ENCODE measurements around the gene GJD2.

The GJD2 gene

DNA sequence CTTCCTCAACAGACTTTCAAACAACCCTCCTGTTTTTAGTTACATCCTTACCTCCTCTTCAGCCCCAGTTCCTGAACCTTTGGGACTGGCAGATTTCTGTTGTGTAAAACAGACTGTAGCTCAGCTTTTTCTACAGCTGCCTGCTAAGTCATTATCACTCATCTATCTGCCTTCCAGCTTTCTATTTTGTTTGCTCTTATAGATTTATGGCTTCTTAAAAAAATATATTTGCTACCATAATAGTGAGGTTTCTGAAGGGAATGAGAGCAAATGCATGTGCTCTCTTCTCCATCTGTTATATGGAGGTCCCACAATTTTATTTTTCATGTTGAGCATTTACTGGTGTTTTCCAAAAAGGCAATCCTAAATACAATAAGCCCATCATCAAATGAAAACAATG is 18.2 kb upstream of the GJD2 start:
- DNase-seq = no peak
- ATAC-seq = no peak

- ATAC-seq = no peak
- DNase-seq = no peak
Measured at GRCh38 chr15:34772312-34772711, 17.5 kb upstream of the GJD2 start.

GRCh38 chr15:34769711-34770110 is 14.9 kb upstream of the GJD2 start:
- no peak for DNase-seq
- ATAC-seq = no peak

DNA sequence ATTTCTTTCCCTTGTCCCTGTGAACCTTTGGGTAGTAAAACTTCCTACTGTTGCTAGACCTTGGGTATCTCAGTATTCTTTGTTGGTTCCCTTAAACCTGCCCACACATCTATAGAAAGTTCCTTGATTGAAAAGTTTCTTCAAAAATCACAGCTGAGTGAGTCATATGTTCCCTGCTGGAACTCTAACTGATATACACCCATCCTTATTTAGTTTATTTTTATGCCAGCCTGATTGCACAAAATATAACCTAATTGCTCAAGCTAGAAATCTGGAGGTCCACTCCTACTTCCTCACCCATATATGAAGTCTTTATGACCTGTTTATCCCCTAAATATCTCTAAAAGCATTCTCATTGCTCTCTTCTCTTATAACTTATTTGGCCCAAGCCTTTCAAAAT is 13.7 kb upstream of the GJD2 start:
- ATAC-seq (no peak), DNase-seq (no peak)

DNA sequence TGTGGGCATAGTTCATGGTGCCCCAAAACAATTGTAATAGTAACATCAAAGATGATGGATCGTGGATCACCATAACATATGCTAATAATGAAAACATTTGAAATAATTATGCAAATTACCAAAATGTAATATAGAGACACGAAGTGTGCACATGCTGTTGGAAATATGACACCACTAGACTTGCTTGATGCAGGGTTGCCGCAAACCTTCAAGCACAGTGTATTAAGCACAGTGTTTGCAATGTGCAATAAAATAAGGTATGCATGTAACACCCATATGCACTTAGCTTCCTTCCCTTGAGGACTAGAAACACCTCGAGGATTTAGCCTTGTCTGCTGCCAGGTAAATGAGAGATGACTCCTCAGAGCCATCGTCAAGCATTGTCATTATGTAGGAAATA is 10.9 kb upstream of the GJD2 start:
- no peak for DNase-seq
- ATAC-seq = no peak

DNA sequence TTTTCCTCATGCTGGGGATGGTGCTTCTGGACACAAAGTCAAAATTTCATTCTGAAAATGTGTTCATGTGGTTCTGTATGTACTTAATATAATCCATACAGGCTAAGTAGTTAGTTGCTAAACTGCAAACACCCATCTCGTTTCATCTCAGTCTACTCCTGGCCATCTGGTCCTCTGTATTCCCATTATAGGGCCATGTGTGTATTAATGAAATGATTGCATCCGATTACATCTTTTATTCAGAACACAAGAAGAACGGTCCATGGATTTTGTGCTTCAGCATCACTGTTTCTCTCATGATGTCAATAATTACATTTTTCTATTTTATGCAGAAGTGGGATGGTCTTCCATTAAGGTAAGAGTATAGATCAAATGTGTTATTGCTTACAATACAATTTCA is 6.1 kb upstream of the GJD2 start:
- ATAC-seq (no peak), DNase-seq (no peak)

DNA sequence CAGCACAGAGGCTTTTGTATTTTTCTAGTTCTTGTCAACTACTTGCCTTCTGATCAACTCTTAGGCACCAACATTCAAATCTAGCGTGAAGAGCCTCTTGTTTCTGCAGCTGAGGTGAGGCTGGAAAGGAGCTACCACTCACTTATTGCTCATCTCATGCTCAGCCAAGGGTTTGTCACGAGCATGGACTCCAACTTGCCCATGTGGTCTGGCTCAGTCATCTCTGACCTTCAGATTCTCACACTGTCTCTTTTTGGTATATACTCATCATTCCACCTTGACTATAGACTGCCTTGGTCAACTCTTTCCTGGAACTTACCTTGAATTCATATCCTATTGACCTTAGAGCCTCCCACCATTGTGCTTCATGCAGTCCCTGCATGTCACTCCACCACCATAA is 5.2 kb upstream of the GJD2 start:
- ATAC-seq = no peak
- DNase-seq = no peak

- DNase-seq (no peak), ATAC-seq (no peak)
Measured at GRCh38 chr15:34759347-34759746, 4.5 kb upstream of the GJD2 start.

DNA sequence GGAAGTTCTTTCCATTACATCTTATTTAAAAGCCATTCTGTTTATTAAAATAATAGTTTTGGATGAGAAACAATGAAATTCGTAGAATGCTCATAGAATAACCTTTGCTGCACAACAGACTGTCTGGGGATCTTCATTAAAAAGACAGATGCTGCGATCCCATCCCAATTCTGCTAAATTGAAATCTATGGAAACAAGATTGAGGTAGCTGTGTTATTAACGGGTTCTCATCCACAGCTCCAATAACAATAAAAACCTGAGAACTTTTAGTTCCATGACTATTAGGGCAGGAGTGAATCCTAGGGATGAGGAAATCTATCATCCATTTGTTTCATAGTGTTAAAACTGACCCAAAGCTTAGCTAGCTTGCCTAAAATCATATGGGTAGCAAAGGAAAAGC is 2.5 kb upstream of the GJD2 start:
- ATAC-seq = no peak

GRCh38 chr15:34755419-34755773 is 598 bp upstream of the GJD2 start:
- no peak for ATAC-seq
- no peak for DNase-seq

More for the DNA sequence above, 2.5 kb upstream of the GJD2 start:
- DNase-seq = no peak

DNA sequence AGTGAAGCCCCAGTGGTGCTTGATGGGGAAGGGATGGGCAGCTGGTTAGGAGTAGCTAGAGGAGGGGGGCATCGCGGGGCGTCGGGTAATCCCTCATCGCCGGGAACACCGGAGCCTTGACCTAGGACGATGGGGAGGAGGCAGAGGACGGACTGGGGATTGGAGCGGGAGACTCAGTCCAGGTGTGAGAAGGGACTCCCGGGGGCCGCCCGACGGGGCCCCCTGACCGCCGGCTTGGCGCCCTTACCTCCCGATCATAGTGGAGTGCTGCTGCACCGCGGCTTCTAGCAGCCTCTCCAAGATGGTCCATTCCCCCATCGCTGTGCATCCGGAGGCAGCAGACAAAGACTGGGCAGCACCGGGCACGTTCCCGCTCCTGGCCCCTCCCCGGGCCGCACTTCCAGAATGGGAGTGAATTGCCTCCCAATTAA is 612 bp downstream of the GJD2 start:
- ATAC-seq = no peak
- no peak for DNase-seq

- ATAC-seq = no peak
- DNase-seq = no peak
Measured at GRCh38 chr15:34753236-34753894, 1.4 kb downstream of the GJD2 start.

- ATAC-seq = no peak
- no peak for DNase-seq
Measured at GRCh38 chr15:34749691-34750090, 5.1 kb downstream of the GJD2 start.

GRCh38 chr15:34739346-34739745 is 15.5 kb downstream of the GJD2 start:
- DNase-seq (no peak), ATAC-seq (no peak)

DNA sequence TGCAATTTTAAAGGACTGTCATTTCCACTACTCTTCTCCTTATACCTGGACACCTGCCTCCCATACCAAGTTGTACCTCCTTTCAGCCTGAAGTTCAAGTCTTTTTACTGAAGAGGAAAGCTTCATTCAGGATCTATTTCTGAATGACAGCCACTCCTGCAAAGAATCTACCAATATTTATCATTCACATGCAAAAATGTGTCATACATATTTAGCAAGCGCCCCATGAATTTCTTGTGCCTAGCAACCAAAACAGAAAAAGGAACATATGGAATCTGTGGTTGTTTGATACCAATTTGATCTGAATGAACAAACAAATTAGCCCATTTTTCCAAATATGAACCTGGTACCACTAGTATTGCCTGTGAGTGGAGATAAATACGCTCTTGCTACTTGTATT is 16.8 kb downstream of the GJD2 start:
- no peak for ATAC-seq
- DNase-seq = no peak

DNA sequence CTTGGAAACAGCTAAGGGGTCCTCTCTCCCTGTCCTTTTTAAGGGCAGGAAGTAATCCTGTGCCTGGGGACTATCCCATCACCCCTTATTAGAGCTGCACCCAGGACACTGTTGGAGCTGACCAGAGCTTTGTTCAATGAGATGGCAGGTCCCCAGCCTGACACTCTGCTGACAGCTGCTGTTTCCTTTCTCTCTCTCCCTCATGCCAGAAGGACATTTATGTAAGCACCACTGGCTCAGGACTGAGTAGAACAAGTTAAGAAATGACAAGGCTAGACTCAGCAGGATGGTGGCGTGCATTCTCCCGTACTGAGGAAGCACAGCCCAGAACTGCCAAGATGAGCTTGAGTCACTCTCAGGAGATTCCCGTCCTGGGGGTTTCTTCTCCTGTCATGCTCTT is 17.3 kb downstream of the GJD2 start:
- no peak for DNase-seq
- ATAC-seq = no peak

- no peak for ATAC-seq
- no peak for DNase-seq
Measured at GRCh38 chr15:34734303-34734702, 20.5 kb downstream of the GJD2 start.

DNA sequence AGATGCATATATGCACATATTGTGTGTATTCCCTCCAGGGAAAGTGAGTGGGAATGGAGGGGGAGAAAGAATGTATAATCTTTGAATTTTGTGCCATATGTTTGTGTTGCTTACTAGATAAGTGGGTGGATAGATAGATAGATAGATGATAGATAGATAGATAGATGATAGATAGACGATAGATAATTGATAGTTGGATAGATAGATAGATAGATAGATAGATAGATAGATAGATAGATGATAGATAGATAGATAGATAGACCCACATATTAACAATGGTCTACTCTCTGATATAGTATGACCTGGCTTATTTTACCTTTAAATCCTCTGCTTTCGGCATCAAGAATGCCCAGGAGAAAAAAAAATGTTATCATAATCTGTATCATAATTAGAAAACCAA is 21.2 kb downstream of the GJD2 start:
- DNase-seq (no peak), ATAC-seq (no peak)

- no peak for DNase-seq
- no peak for ATAC-seq
Measured at GRCh38 chr15:34732430-34732829, 22.4 kb downstream of the GJD2 start.

- no peak for DNase-seq
- ATAC-seq = no peak
Measured at GRCh38 chr15:34730701-34731100, 24.1 kb downstream of the GJD2 start.

GRCh38 chr15:34729886-34730285 is 24.9 kb downstream of the GJD2 start:
- ATAC-seq (no peak), DNase-seq (no peak)

GRCh38 chr15:34729056-34729455 is 25.7 kb downstream of the GJD2 start:
- no peak for DNase-seq
- ATAC-seq = no peak

DNA sequence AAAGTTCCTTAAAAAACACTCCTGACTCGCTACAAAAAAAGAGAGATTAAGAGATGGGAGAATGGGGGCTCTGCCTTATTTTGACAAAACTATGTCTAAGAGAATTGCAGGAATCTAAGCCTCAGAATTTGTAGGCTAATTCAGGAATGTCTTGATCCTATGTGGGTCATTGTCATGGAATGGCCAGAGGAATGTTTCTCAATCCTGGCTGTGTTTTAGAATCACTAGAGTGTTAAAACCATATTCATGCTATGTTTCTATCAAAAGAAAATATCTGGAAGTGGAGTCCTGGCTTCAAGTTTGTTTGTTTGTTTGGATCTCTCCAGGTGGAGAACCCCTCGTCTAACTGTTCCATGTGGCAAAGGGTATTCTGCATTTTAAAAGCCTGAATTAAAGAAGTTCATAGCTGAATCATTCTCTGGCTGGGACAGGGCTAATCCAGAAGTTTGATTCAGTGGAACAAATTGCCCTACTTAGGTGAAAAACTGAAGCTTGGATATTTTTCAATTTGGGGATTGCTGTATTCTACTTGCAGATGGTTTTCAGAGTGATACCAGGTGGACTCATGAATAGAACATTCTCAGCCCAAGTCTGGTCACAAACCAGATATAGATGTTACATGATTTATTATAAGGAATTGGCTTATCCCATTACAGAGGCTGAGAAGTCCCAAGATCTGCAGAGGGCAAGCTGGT is 28.2 kb downstream of the GJD2 start:
- no peak for ATAC-seq
- no peak for DNase-seq

DNA sequence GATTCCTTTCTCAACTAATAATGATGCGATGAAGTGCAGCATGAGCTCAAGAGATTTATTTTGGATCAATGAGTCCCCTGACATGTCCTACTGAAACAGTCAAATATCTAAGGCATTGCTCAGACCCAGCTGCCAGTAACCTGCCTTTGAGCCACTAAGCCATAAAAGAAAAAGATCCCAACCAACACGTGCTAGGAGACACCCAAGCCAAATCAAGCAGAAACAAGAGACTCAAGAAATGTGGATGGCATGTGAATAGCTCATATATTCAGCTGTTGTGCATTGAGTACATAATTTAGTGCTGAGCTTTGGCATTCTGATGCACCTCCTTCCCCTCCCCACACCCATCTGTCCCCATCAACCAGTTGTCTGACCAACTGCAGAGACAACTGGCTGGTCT is 29.2 kb downstream of the GJD2 start:
- no peak for DNase-seq
- ATAC-seq = no peak

All from stimulated activated naive CD8-positive, alpha-beta T cell treated with anti-CD3 and anti-CD28 coated beads, Interleukin-15, Interleukin-2, amounts not matched to agents 100 U/mL and 50 U/mL, for 24 hours (primary cell).